Measurements from ENCODE around the gene TPSD1. TPM values are rescaled to one million over a fixed set of nuclear protein-coding genes. Genes with fewer than 3 reads are reported as not detected.
"Not testable (repeated sequence)": the region's sequence is repeated elsewhere in the genome, so short reads cannot be mapped to it uniquely, and the experiment has no call there.

TPSD1 gene
- total and polyA plus RNA-seq, 2 donors from 2014 or later = 7.9 TPM; not detected in 1

- FAIRE-seq (no peak), DNase-seq (peak in 1 of 5 donors; percentile 53)
- TF ChIP-seq, protein P1, sequence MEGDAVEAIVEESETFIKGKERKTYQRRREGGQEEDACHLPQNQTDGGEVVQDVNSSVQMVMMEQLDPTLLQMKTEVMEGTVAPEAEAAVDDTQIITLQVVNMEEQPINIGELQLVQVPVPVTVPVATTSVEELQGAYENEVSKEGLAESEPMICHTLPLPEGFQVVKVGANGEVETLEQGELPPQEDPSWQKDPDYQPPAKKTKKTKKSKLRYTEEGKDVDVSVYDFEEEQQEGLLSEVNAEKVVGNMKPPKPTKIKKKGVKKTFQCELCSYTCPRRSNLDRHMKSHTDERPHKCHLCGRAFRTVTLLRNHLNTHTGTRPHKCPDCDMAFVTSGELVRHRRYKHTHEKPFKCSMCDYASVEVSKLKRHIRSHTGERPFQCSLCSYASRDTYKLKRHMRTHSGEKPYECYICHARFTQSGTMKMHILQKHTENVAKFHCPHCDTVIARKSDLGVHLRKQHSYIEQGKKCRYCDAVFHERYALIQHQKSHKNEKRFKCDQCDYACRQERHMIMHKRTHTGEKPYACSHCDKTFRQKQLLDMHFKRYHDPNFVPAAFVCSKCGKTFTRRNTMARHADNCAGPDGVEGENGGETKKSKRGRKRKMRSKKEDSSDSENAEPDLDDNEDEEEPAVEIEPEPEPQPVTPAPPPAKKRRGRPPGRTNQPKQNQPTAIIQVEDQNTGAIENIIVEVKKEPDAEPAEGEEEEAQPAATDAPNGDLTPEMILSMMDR (IDR thresholded peaks at IDR 0.05; ENCODE audit: borderline replicate concordance, extremely low read depth, insufficient read depth) = no peak
- H3K4me1 ChIP-seq (ENCODE audit: control insufficient read depth in 2 of 3, insufficient read depth in 2 of 3, low read depth in 1 of 3, low read length in 3 of 3) = no peaks in the 10 kb centered on the region
- intact Hi-C loops (cut with DNase I) = no loop called here
- no peak overlapping the region for H3K27ac ChIP-seq (ENCODE audit: low read depth in 2 of 2, low read length in 2 of 2)
- no peaks in the 10 kb centered on the region for H3K9me3 ChIP-seq (ENCODE audit: control insufficient read depth in 2 of 3, insufficient read depth in 1 of 3, low read length in 3 of 3)
- no peaks in the 10 kb centered on the region for H3K27me3 ChIP-seq (ENCODE audit: control insufficient read depth, insufficient read depth, low read length)
- no peak overlapping the region for H3K4me3 ChIP-seq (ENCODE audit: low read length in 3 of 3)
- H3K36me3 ChIP-seq (ENCODE audit: control insufficient read depth in 2 of 3, insufficient read depth in 3 of 3, low read length in 3 of 3) = no peaks in the 10 kb centered on the region
- H3K9ac ChIP-seq (ENCODE audit: low read length in 3 of 3) = no peak overlapping the region
These were observed 10.0 kb downstream of the TPSD1 start for GRCh38 chr16:1265826-1266225.

- not testable (repeated sequence) for FAIRE-seq
These were observed 13.5 kb downstream of the TPSD1 start for GRCh38 chr16:1269418-1269817.

GRCh38 chr16:1271380-1271723 is 15.5 kb downstream of the TPSD1 start:
- FAIRE-seq = no peak
- H3K4me1 ChIP-seq (ENCODE audit: control insufficient read depth in 2 of 3, insufficient read depth in 2 of 3, low read depth in 1 of 3, low read length in 3 of 3) = peaks cover 0 to 4% (median 0%) of the 10 kb centered on the region in 3 donors

More at GRCh38 chr16:1269418-1269817, 13.5 kb downstream of the TPSD1 start:
- H3K36me3 ChIP-seq (ENCODE audit: control insufficient read depth in 2 of 3, insufficient read depth in 3 of 3, low read length in 3 of 3); H3K4me3 ChIP-seq (ENCODE audit: low read length in 3 of 3); DNase-seq; H3K27ac ChIP-seq (ENCODE audit: low read depth in 2 of 2, low read length in 2 of 2); H3K4me1 ChIP-seq (ENCODE audit: control insufficient read depth in 2 of 3, insufficient read depth in 2 of 3, low read depth in 1 of 3, low read length in 3 of 3); H3K9me3 ChIP-seq (ENCODE audit: control insufficient read depth in 2 of 3, insufficient read depth in 1 of 3, low read length in 3 of 3); H3K27me3 ChIP-seq (ENCODE audit: control insufficient read depth, insufficient read depth, low read length); H3K9ac ChIP-seq (ENCODE audit: low read length in 3 of 3); intact Hi-C loops (cut with DNase I): not testable (repeated sequence)

DNA sequence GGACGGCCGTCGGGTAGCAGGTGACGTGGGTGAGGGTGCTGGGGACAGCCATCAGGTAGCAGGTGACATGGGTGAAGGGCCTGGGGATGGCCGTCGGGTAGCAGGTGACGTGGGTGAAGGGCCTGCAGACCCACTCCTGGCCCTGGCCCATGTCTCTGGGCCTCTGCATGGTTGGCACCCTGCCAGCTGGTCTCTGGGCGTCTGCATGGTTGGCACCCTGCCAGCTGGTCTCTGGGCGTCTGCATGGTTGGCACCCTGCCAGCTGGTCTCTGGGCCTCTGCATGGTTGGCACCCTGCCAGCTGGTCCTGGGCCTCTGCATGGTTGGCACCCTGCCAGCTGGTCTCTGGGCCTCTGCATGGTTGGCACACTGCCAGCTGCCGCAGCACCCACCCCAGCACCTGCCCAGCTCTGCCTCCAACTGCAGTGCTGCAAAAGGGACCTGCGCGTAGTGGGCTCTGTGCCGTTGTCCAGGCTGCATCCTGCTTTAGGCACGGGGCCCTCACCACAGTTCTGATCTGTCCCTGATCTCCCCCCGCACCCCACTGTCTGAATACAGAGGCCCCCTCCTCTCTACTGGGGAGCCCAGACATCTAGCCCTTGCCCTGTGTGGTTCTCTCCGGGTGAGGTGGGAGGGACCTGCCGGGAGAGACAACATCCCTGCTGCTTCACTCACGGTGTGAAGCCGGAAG is 16.0 kb downstream of the TPSD1 start:
- FAIRE-seq; H3K4me1 ChIP-seq (ENCODE audit: control insufficient read depth in 2 of 3, insufficient read depth in 2 of 3, low read depth in 1 of 3, low read length in 3 of 3); H3K4me3 ChIP-seq (ENCODE audit: low read length in 3 of 3); H3K9me3 ChIP-seq (ENCODE audit: control insufficient read depth in 2 of 3, insufficient read depth in 1 of 3, low read length in 3 of 3); H3K36me3 ChIP-seq (ENCODE audit: control insufficient read depth in 2 of 3, insufficient read depth in 3 of 3, low read length in 3 of 3); H3K9ac ChIP-seq (ENCODE audit: low read length in 3 of 3); H3K27ac ChIP-seq (ENCODE audit: low read depth in 2 of 2, low read length in 2 of 2); H3K27me3 ChIP-seq (ENCODE audit: control insufficient read depth, insufficient read depth, low read length); intact Hi-C loops (cut with DNase I): not testable (repeated sequence)
- peak in 4 of 5 donors; percentile 56 to 84 (median 70) for DNase-seq

More at GRCh38 chr16:1271380-1271723, 15.5 kb downstream of the TPSD1 start:
- H3K27ac ChIP-seq (ENCODE audit: low read depth in 2 of 2, low read length in 2 of 2) = no peak overlapping the region
- TF ChIP-seq, protein P1 (IDR thresholded peaks at IDR 0.05; ENCODE audit: borderline replicate concordance, extremely low read depth, insufficient read depth) = no peak
- H3K27me3 ChIP-seq (ENCODE audit: control insufficient read depth, insufficient read depth, low read length) = no peaks in the 10 kb centered on the region
- no peak overlapping the region for H3K9ac ChIP-seq (ENCODE audit: low read length in 3 of 3)
- H3K9me3 ChIP-seq (ENCODE audit: control insufficient read depth in 2 of 3, insufficient read depth in 1 of 3, low read length in 3 of 3) = no peaks in the 10 kb centered on the region
- no peaks in the 10 kb centered on the region for H3K36me3 ChIP-seq (ENCODE audit: control insufficient read depth in 2 of 3, insufficient read depth in 3 of 3, low read length in 3 of 3)
- intact Hi-C loops (cut with DNase I) = no loop called here
- no peak for DNase-seq
- no peak overlapping the region for H3K4me3 ChIP-seq (ENCODE audit: low read length in 3 of 3)

All from kidney (tissue), 14 donors.